HEK293 (cell line): ENCODE results near the gene EFNA2.
A peak's percentile ranks its signal among the peaks of the same experiment; 100 is the strongest.

Source experiments
- CTCF ChIA-PET: fragments of 350-600 bp; formaldehyde crosslinking; extraction: SDS; loops from one replicate; lab custom pipeline; 2021; ENCODE audit warnings: antibody characterized with exemption; lab: Yijun Ruan, JAX
- POLR2A ChIA-PET: fragments of 300-600 bp; formaldehyde crosslinking; extraction: SDS; loops from one replicate; lab custom pipeline; 2020; ENCODE audit warnings: antibody characterized with exemption, inconsistent platforms; lab: Yijun Ruan, JAX
- H3K27ac ChIP-seq: fragments of 200-500 bp; sonication (Bioruptor generic); 2 replicates; pipeline ENCODE4 v1.5.1; 2014; ENCODE audit warnings: low read depth, low read length, control low read depth, inconsistent platforms; ENCODE audit errors: extremely low read depth
- H3K36me3 ChIP-seq, 2 experiments: fragments of 200-500 bp in 1 of 2; sonication (Bioruptor generic) in 1 of 2; 1 replicate in 1 of 2; 2 replicates in 1 of 2; pipeline ENCODE4 v1.5.1; 2014 to 2017; ENCODE audit warnings: inconsistent platforms in 2 of 2, low read length in 2 of 2; ENCODE audit not compliant: control insufficient read depth in 2 of 2, insufficient read depth in 1 of 2
- H3K4me1 ChIP-seq: fragments of 200-500 bp; sonication (Bioruptor generic); 2 replicates; pipeline ENCODE4 v1.5.1; 2014; ENCODE audit warnings: mild to moderate bottlenecking, low read length, inconsistent platforms; ENCODE audit not compliant: control insufficient read depth, insufficient read depth
- H3K4me3 ChIP-seq: 2 replicates; pipeline ENCODE4 v1.5.1; 2011; ENCODE audit warnings: low read depth, mild to moderate bottlenecking, control low read depth, low read length, moderate library complexity
- H3K9me3 ChIP-seq: fragments of 200-500 bp; sonication (Bioruptor generic); 2 replicates; pipeline ENCODE4 v1.5.1; 2014; ENCODE audit warnings: low read depth, low read length, inconsistent platforms; ENCODE audit not compliant: control insufficient read depth, insufficient read depth
- BCL11B ChIP-seq: fragments of 450-650 bp; formaldehyde crosslinking; IDR thresholded peaks from 2 replicates; pipeline ENCODE4 v1.5.1; 2016; ENCODE audit warnings: low read depth, missing biosample characterization, missing genetic modification characterization
- GLIS1 ChIP-seq: fragments of 450-650 bp; formaldehyde crosslinking; IDR thresholded peaks from 2 replicates; pipeline ENCODE4 v1.5.1; 2016; ENCODE audit warnings: missing biosample characterization, missing genetic modification characterization
- GLIS2 ChIP-seq: fragments of 450-650 bp; formaldehyde crosslinking; IDR thresholded peaks from 2 replicates; pipeline ENCODE4 v1.5.1; 2016; ENCODE audit warnings: missing biosample characterization, missing genetic modification characterization
- KLF1 ChIP-seq: fragments of 450-650 bp; formaldehyde crosslinking; IDR thresholded peaks from 2 replicates; pipeline ENCODE4 v1.5.1; 2016; ENCODE audit warnings: missing biosample characterization, missing genetic modification characterization
- KLF8 ChIP-seq: fragments of 450-650 bp; formaldehyde crosslinking; IDR thresholded peaks from 2 replicates; pipeline ENCODE4 v1.5.1; 2016; ENCODE audit warnings: missing biosample characterization, missing genetic modification characterization
- ZBTB21 ChIP-seq: fragments of 450-650 bp; formaldehyde crosslinking; IDR thresholded peaks from 2 replicates; pipeline ENCODE4 v1.5.1; 2017; ENCODE audit warnings: missing biosample characterization, missing genetic modification characterization
- ZNF112 ChIP-seq: fragments of 450-650 bp; formaldehyde crosslinking; IDR thresholded peaks from 2 replicates; pipeline ENCODE4 v1.5.0; 2017; ENCODE audit warnings: missing biosample characterization, missing genetic modification characterization
- ZNF266 ChIP-seq: fragments of 450-650 bp; formaldehyde crosslinking; IDR thresholded peaks from 2 replicates; pipeline ENCODE4 v1.5.1; 2016; ENCODE audit warnings: missing biosample characterization, missing genetic modification characterization, low read depth
- ZNF274 ChIP-seq, 2 experiments: fragments of 200-500 bp in 1 of 2; fragments of 450-650 bp in 1 of 2; sonication (Bioruptor generic) in 1 of 2; formaldehyde crosslinking in 1 of 2; IDR thresholded peaks; 2 replicates each; pipeline versions ENCODE4 v1.5.1 to v1.6.1; 2014 to 2016; ENCODE audit warnings: borderline replicate concordance in 1 of 2, inconsistent platforms in 1 of 2, low read length in 1 of 2, missing biosample characterization in 1 of 2, missing genetic modification characterization in 1 of 2
- ZNF473 ChIP-seq: fragments of 450-650 bp; formaldehyde crosslinking; IDR thresholded peaks from 2 replicates; pipeline ENCODE4 v1.5.1; 2017; ENCODE audit warnings: missing biosample characterization, missing genetic modification characterization
- ZNF777 ChIP-seq: fragments of 450-650 bp; formaldehyde crosslinking; IDR thresholded peaks from 2 replicates; pipeline ENCODE4 v1.5.1; 2017; ENCODE audit warnings: missing biosample characterization, missing genetic modification characterization, borderline replicate concordance
- ZNF791 ChIP-seq: fragments of 450-650 bp; formaldehyde crosslinking; IDR thresholded peaks from 2 replicates; pipeline ENCODE4 v1.5.1; 2016; ENCODE audit warnings: missing biosample characterization, missing genetic modification characterization
- ZNF830 ChIP-seq: fragments of 450-650 bp; IDR thresholded peaks from 2 replicates; pipeline ENCODE4 v1.5.0; 2018; ENCODE audit warnings: missing biosample characterization, missing genetic modification characterization, low read depth, mild to moderate bottlenecking, moderate library complexity
- TF ChIP-seq, protein P1 (sequence below): fragments of 450-650 bp; formaldehyde crosslinking; IDR thresholded peaks from 2 replicates; pipeline ENCODE4 v1.5.1; 2016; ENCODE audit warnings: missing biosample characterization, missing genetic modification characterization
- TF ChIP-seq, protein P2 (sequence below): fragments of 450-650 bp; formaldehyde crosslinking; IDR thresholded peaks from 2 replicates; pipeline ENCODE4 v1.5.1; 2016; ENCODE audit warnings: missing biosample characterization, missing genetic modification characterization
- TF ChIP-seq, protein P3 (sequence below): fragments of 450-650 bp; formaldehyde crosslinking; conservative IDR thresholded peaks from 2 replicates; pipeline ENCODE4 v1.5.1; 2016; ENCODE audit warnings: low read depth, missing biosample characterization, missing genetic modification characterization
- TF ChIP-seq, protein P4 (sequence below): fragments of 450-650 bp; formaldehyde crosslinking; IDR thresholded peaks from 2 replicates; pipeline ENCODE4 v1.5.1; 2016; ENCODE audit warnings: missing biosample characterization, missing genetic modification characterization

Gene EFNA2

DNA sequence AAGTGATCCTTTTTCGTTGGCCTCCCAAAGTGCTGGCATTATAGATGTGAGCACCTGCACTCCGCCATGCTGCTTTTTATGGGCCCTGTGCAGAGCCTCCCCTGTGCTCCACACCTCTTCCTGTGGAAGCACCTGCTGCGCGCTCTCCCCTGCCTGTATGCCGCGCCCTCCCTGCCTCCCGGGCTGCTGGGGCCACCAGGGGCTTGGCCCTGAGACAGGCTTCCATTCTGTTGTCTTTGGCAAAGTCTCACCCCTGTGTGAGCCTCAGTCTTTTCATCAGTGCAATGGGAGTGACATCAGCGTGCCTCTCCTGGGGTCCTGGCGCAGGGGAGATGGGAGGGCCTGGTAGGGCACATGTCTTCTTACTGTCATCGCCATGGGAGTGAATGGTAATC is 9.0 kb upstream of the EFNA2 start:
- Histone ChIP-seq H3K9me3 (no peaks in the 10 kb centered on the region), H3K4me3 (no peak overlapping the region), H3K36me3 (peaks cover 0 to 71% of the 10 kb centered on the region in 2 experiments; a peak in 1 of 3 replicates), H3K4me1 (peaks cover 8% of the 10 kb centered on the region), H3K27ac (peak overlapping the region; percentile 98; the same call in 1 of the 2 replicates)
- ChIA-PET CTCF (no interaction called here), POLR2A (interaction anchor here (0.6 to 1.6 kb wide), 2 partner anchors 7 to 238 kb away, joined by 3 to 12 read pairs; partner anchors contain the start of gene CIRBP)
- TF ChIP-seq GLIS1 (tag by site-specific recombination) (peak; percentile 96), ZNF830 (tag by site-specific recombination) (no peak)

DNA sequence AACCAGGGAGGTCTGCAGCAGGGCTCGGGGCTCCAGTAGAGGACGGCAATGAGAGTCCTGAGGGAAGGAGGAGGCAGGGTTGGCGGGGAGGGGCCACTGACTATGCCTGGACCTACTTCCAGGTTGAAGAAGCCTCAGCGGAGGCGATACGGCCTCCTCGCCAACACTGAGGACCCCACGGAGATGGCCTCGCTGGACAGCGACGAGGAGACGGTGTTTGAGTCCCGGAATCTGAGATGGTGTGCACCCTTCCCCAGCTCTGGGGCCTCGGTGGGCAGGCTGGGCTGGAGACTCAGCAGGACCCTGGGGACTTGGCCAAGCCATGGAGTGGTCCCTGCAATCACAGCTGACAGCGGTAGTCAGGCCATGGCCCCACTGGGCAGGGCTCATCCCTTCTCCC is 8.6 kb upstream of the EFNA2 start:
- Histone ChIP-seq H3K9me3 (no peaks in the 10 kb centered on the region), H3K4me1 (peaks cover 8% of the 10 kb centered on the region), H3K27ac (no peak overlapping the region), H3K4me3 (no peak overlapping the region), H3K36me3 (peaks cover 0 to 67% of the 10 kb centered on the region in 2 experiments; a peak in 1 of 3 replicates)
- TF ChIP-seq, protein P1, sequence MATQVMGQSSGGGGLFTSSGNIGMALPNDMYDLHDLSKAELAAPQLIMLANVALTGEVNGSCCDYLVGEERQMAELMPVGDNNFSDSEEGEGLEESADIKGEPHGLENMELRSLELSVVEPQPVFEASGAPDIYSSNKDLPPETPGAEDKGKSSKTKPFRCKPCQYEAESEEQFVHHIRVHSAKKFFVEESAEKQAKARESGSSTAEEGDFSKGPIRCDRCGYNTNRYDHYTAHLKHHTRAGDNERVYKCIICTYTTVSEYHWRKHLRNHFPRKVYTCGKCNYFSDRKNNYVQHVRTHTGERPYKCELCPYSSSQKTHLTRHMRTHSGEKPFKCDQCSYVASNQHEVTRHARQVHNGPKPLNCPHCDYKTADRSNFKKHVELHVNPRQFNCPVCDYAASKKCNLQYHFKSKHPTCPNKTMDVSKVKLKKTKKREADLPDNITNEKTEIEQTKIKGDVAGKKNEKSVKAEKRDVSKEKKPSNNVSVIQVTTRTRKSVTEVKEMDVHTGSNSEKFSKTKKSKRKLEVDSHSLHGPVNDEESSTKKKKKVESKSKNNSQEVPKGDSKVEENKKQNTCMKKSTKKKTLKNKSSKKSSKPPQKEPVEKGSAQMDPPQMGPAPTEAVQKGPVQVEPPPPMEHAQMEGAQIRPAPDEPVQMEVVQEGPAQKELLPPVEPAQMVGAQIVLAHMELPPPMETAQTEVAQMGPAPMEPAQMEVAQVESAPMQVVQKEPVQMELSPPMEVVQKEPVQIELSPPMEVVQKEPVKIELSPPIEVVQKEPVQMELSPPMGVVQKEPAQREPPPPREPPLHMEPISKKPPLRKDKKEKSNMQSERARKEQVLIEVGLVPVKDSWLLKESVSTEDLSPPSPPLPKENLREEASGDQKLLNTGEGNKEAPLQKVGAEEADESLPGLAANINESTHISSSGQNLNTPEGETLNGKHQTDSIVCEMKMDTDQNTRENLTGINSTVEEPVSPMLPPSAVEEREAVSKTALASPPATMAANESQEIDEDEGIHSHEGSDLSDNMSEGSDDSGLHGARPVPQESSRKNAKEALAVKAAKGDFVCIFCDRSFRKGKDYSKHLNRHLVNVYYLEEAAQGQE (tag by site-specific recombination), result peak; percentile 88
- TF ChIP-seq ZNF112 (tag by site-specific recombination) (no peak), BCL11B (tag by site-specific recombination) (no peak), ZNF274 (IDR thresholded peaks at IDR 0.05; ENCODE audit: low read length) (no peak), ZNF274 (tag by site-specific recombination; IDR thresholded peaks at IDR 0.05; ENCODE audit: borderline replicate concordance) (no peak)
- TF ChIP-seq, protein P2, sequence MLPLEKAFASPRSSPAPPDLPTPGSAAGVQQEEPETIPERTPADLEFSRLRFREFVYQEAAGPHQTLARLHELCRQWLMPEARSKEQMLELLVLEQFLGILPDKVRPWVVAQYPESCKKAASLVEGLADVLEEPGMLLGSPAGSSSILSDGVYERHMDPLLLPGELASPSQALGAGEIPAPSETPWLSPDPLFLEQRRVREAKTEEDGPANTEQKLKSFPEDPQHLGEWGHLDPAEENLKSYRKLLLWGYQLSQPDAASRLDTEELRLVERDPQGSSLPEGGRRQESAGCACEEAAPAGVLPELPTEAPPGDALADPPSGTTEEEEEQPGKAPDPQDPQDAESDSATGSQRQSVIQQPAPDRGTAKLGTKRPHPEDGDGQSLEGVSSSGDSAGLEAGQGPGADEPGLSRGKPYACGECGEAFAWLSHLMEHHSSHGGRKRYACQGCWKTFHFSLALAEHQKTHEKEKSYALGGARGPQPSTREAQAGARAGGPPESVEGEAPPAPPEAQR (tag by site-specific recombination), result no peak
- CTCF ChIA-PET, result interaction anchor here (0.6 to 4.4 kb wide), 5 partner anchors 25 to 232 kb away, joined by 3 to 28 read pairs (median 4); no protein-coding TSS in a partner anchor
- POLR2A ChIA-PET, result interaction anchor here (0.7 to 1.6 kb wide), 3 partner anchors 8 to 75 kb away, joined by 4 to 12 read pairs (median 5); partner anchors contain the start of gene CIRBP

DNA sequence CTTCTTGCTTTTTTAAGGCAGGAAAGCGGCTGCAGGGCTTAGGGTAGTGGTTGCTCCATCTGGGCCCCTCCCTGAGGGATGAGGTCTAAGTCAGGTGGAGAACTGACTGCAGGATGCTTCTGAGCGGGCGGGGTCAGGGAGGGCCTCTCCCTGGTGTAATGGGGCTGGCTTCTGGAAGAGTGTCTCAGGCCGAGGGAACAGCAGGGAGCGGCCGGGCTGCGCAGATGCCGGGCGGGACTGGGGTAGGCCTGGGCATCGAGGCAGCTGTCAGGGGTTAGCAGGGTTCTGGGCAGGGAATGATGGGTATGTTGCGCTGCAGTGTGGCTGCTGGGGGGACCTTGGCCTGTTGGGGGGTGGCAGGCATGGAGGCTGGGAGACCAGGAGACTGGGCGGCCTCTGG is 7.6 kb upstream of the EFNA2 start:
- peak; percentile 94 for TF ChIP-seq KLF1 (tag by site-specific recombination)
- TF ChIP-seq KLF8 (tag by site-specific recombination), result 0 out of 2 replicates have a peak, but pooled peaks have one; percentile 15
- TF ChIP-seq ZNF266 (tag by site-specific recombination), result no peak
- TF ChIP-seq, protein P3, sequence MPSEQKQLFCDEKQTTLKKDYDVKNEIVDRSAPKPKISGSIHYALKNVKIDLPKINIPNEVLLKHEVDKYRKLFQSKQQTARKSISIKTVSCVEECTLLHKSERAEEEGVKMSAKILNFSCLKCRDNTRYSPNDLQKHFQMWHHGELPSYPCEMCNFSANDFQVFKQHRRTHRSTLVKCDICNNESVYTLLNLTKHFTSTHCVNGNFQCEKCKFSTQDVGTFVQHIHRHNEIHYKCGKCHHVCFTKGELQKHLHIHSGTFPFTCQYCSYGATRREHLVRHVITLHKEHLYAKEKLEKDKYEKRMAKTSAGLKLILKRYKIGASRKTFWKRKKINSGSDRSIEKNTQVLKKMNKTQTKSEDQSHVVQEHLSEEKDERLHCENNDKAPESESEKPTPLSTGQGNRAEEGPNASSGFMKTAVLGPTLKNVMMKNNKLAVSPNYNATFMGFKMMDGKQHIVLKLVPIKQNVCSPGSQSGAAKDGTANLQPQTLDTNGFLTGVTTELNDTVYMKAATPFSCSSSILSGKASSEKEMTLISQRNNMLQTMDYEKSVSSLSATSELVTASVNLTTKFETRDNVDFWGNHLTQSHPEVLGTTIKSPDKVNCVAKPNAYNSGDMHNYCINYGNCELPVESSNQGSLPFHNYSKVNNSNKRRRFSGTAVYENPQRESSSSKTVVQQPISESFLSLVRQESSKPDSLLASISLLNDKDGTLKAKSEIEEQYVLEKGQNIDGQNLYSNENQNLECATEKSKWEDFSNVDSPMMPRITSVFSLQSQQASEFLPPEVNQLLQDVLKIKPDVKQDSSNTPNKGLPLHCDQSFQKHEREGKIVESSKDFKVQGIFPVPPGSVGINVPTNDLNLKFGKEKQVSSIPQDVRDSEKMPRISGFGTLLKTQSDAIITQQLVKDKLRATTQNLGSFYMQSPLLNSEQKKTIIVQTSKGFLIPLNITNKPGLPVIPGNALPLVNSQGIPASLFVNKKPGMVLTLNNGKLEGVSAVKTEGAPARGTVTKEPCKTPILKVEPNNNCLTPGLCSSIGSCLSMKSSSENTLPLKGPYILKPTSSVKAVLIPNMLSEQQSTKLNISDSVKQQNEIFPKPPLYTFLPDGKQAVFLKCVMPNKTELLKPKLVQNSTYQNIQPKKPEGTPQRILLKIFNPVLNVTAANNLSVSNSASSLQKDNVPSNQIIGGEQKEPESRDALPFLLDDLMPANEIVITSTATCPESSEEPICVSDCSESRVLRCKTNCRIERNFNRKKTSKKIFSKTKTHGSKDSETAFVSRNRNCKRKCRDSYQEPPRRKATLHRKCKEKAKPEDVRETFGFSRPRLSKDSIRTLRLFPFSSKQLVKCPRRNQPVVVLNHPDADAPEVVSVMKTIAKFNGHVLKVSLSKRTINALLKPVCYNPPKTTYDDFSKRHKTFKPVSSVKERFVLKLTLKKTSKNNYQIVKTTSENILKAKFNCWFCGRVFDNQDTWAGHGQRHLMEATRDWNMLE (tag by site-specific recombination), result no peak
- TF ChIP-seq ZNF777 (tag by site-specific recombination), result no peak
- no peak for TF ChIP-seq ZNF473
- peak; percentile 52 for TF ChIP-seq GLIS2 (tag by site-specific recombination)
- TF ChIP-seq ZNF791, result no peak
- TF ChIP-seq, protein P4, sequence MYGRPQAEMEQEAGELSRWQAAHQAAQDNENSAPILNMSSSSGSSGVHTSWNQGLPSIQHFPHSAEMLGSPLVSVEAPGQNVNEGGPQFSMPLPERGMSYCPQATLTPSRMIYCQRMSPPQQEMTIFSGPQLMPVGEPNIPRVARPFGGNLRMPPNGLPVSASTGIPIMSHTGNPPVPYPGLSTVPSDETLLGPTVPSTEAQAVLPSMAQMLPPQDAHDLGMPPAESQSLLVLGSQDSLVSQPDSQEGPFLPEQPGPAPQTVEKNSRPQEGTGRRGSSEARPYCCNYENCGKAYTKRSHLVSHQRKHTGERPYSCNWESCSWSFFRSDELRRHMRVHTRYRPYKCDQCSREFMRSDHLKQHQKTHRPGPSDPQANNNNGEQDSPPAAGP (tag by site-specific recombination), result peak; percentile 86
- no peak for TF ChIP-seq ZBTB21 (tag by site-specific recombination)
- Histone ChIP-seq H3K9me3 (no peaks in the 10 kb centered on the region), H3K27ac (no peak overlapping the region), H3K4me3 (no peak overlapping the region), H3K4me1 (peaks cover 8% of the 10 kb centered on the region), H3K36me3 (peaks cover 0 to 57% of the 10 kb centered on the region in 2 experiments; a peak in 1 of 3 replicates)
- CTCF ChIA-PET, result interaction anchor here (0.6 to 4.4 kb wide), 6 partner anchors 34 to 231 kb away, joined by 3 to 28 read pairs (median 4); partner anchors contain the start of gene ATP5F1D
- POLR2A ChIA-PET, result interaction anchor here (0.6 to 2.8 kb wide), 6 partner anchors 9 to 111 kb away, joined by 3 to 26 read pairs (median 5); partner anchors contain the start of gene CIRBP
